Neural cell (in vitro differentiated cells): ENCODE results near the gene TBC1D10A. TPM values are rescaled to one million over a fixed set of nuclear protein-coding genes. Genes with fewer than 3 reads are reported as not detected.

Experiments used
- H2AFZ ChIP-seq: fragments of 200-600, 300-800 bp; sonication (generic), shearing (Covaris generic); 2 replicates; pipeline ENCODE4 v1.6.0; 2014; ENCODE audit warnings: low read depth, mild to moderate bottlenecking, antibody characterized with exemption, low read length, moderate library complexity
- H3F3A ChIP-seq: fragments of 200-600 bp; shearing (Covaris generic); 2 replicates; pipeline ENCODE4 v1.6.1; 2016; ENCODE audit warnings: mild to moderate bottlenecking, moderate library complexity, mixed read lengths, antibody characterized with exemption, low read length; ENCODE audit not compliant: insufficient read depth, poor library complexity, severe bottlenecking
- H3K27ac ChIP-seq: fragments of 200-600, 300-800 bp; sonication (generic), shearing (Covaris generic); 2 replicates; pipeline ENCODE4 v1.5.1; 2014; ENCODE audit warnings: mild to moderate bottlenecking, low read length, moderate library complexity
- H3K27me3 ChIP-seq: fragments of 300-800, 200-600 bp; sonication (generic), shearing (Covaris generic); 2 replicates; pipeline ENCODE4 v1.6.0; 2014; ENCODE audit warnings: mild to moderate bottlenecking, low read depth, low read length, moderate library complexity; ENCODE audit not compliant: insufficient read depth
- H3K36me3 ChIP-seq: fragments of 300-800, 200-600 bp; sonication (generic), shearing (Covaris generic); 2 replicates; pipeline ENCODE4 v1.5.1; 2014; ENCODE audit warnings: mild to moderate bottlenecking, antibody characterized with exemption, low read length, moderate library complexity; ENCODE audit not compliant: insufficient read depth
- H3K4me2 ChIP-seq: fragments of 300-800, 200-600 bp; sonication (generic), shearing (Covaris generic); 2 replicates; pipeline ENCODE4 v1.6.0; 2014; ENCODE audit warnings: mild to moderate bottlenecking, low read length
- H3K4me3 ChIP-seq: fragments of 300-800, 200-600 bp; sonication (generic), shearing (Covaris generic); 2 replicates; pipeline ENCODE4 v1.5.1; 2014; ENCODE audit warnings: mild to moderate bottlenecking, low read length, moderate library complexity
- H3K79me2 ChIP-seq: fragments of 200-600 bp; shearing (Covaris generic); replicated peaks from 2 replicates; pipeline ENCODE4 v1.6.0; 2014; ENCODE audit warnings: mild to moderate bottlenecking, low read length, moderate library complexity; ENCODE audit not compliant: insufficient read depth
- H3K9ac ChIP-seq: fragments of 300-800, 200-600 bp; sonication (generic), shearing (Covaris generic); 2 replicates; pipeline ENCODE4 v1.6.1; 2016; ENCODE audit warnings: mild to moderate bottlenecking, low read length, mixed read lengths
- H3K9me2 ChIP-seq: fragments of 200-600 bp; shearing (Covaris generic); 2 replicates; pipeline ENCODE4 v1.6.1; 2016; ENCODE audit warnings: mild to moderate bottlenecking, low read length, mixed read lengths; ENCODE audit not compliant: insufficient read depth
- H3K9me3 ChIP-seq: fragments of 200-600, 300-800 bp; sonication (generic), shearing (Covaris generic); 2 replicates; pipeline ENCODE4 v1.6.1; 2016; ENCODE audit warnings: mild to moderate bottlenecking, mixed run types, low read length, moderate library complexity, mixed read lengths
- H4K20me1 ChIP-seq: fragments of 200-600 bp; shearing (Covaris generic); 2 replicates; pipeline ENCODE4 v1.6.1; 2016; ENCODE audit warnings: mild to moderate bottlenecking, mixed run types; ENCODE audit not compliant: insufficient read depth
- CTCF ChIP-seq: fragments of 450-650 bp; IDR thresholded peaks from 2 replicates; pipeline ENCODE4 v1.5.1; 2014; ENCODE audit warnings: antibody characterized with exemption, mild to moderate bottlenecking, moderate library complexity; ENCODE audit not compliant: poor library complexity, severe bottlenecking
- EP300 ChIP-seq: fragments of 450-650 bp; conservative IDR thresholded peaks from 2 replicates; pipeline ENCODE4 v1.6.1; 2014; ENCODE audit warnings: antibody characterized with exemption, mild to moderate bottlenecking, moderate library complexity; ENCODE audit not compliant: poor library complexity, severe bottlenecking
- EZH2 ChIP-seq: fragments of 200-600, 300-800 bp; shearing (Covaris generic), sonication (generic); IDR thresholded peaks from 2 replicates; pipeline ENCODE4 v1.6.1; 2014; ENCODE audit warnings: antibody characterized with exemption, low read length, borderline replicate concordance, mild to moderate bottlenecking; ENCODE audit not compliant: insufficient read depth, poor library complexity, severe bottlenecking
- MXI1 ChIP-seq: fragments of 450-650 bp; conservative IDR thresholded peaks from 2 replicates; pipeline ENCODE4 v1.6.1; 2014; ENCODE audit warnings: antibody characterized with exemption, mild to moderate bottlenecking; ENCODE audit not compliant: poor library complexity, severe bottlenecking
- POLR2AphosphoS5 ChIP-seq: IDR thresholded peaks from 2 replicates; pipeline ENCODE4 v1.6.1; 2012
- RAD21 ChIP-seq: fragments of 450-650 bp; conservative IDR thresholded peaks from 2 replicates; pipeline ENCODE4 v1.6.1; 2014; ENCODE audit warnings: antibody characterized with exemption, mild to moderate bottlenecking, moderate library complexity
- REST ChIP-seq: IDR thresholded peaks from 2 replicates; pipeline ENCODE4 v1.6.1; 2012; ENCODE audit warnings: borderline replicate concordance
- SMC3 ChIP-seq: fragments of 450-650 bp; conservative IDR thresholded peaks from 2 replicates; pipeline ENCODE4 v1.6.1; 2014; ENCODE audit warnings: antibody characterized with exemption, mild to moderate bottlenecking, moderate library complexity; ENCODE audit not compliant: poor library complexity
- TAF1 ChIP-seq: IDR thresholded peaks from 2 replicates; pipeline ENCODE4 v1.6.1; 2012; ENCODE audit warnings: low read depth
- polyA plus RNA-seq: library from polyadenylated mRNA; depleted of rRNA; stranded (reverse); fragments of >200 nt; gene quantifications from 2 replicates; pipeline ENCODE4 v1.2.3, GENCODE V29; 2014

TBC1D10A gene
- polyA plus RNA-seq, 1 donor from 2014 or later = 11.9 TPM

GRCh38 chr22:30285176-30285845 lies 41.4 kb downstream of the TBC1D10A start:
- Histone ChIP-seq H3K27me3 (no peaks in the 10 kb centered on the region), H3F3A (no peaks in the 10 kb centered on the region), H3K79me2 (no peaks in the 10 kb centered on the region), H3K4me3 (no peak overlapping the region), H3K9me3 (no peaks in the 10 kb centered on the region), H3K27ac (no peak overlapping the region), H3K36me3 (no peaks in the 10 kb centered on the region), H2AFZ (no peak overlapping the region), H3K4me2 (no peak overlapping the region), H3K9me2 (no peaks in the 10 kb centered on the region), H4K20me1 (no peaks in the 10 kb centered on the region), H3K9ac (no peak overlapping the region)
- TF ChIP-seq EP300 (no peak), CTCF (no peak), TAF1 (no peak), RAD21 (no peak), REST (no peak), POLR2AphosphoS5 (no peak), MXI1 (no peak)

- H3F3A ChIP-seq = no peaks in the 10 kb centered on the region
- no peak overlapping the region for H3K27ac ChIP-seq
- TF ChIP-seq TAF1 (no peak), POLR2AphosphoS5 (no peak), CTCF (no peak), MXI1 (no peak), SMC3 (no peak), EZH2 (no peak), EP300 (no peak), REST (no peak), RAD21 (no peak)
- no peaks in the 10 kb centered on the region for H3K9me3 ChIP-seq
- H3K36me3 ChIP-seq = no peaks in the 10 kb centered on the region
- no peaks in the 10 kb centered on the region for H3K9me2 ChIP-seq
- H3K27me3 ChIP-seq = no peaks in the 10 kb centered on the region
- H3K4me2 ChIP-seq = no peak overlapping the region
- H4K20me1 ChIP-seq = no peaks in the 10 kb centered on the region
- H3K79me2 ChIP-seq = no peaks in the 10 kb centered on the region
- H2AFZ ChIP-seq = no peak overlapping the region
- no peak overlapping the region for H3K9ac ChIP-seq
- H3K4me3 ChIP-seq = no peak overlapping the region
Measured at GRCh38 chr22:30284666-30285065, 42.1 kb downstream of the TBC1D10A start.
